T-helper 22 cell (primary cell): ENCODE data around the gene NPIPA1.
"Not testable (repeated sequence)": the region's sequence is repeated elsewhere in the genome, so short reads cannot be mapped to it uniquely, and the experiment has no call there.

Experiments used
- DNase-seq: peaks from one replicate; pipeline ENCODE4 v3.0.0-alpha.2; 2020; ENCODE audit warnings: low read depth

The NPIPA1 gene

DNA sequence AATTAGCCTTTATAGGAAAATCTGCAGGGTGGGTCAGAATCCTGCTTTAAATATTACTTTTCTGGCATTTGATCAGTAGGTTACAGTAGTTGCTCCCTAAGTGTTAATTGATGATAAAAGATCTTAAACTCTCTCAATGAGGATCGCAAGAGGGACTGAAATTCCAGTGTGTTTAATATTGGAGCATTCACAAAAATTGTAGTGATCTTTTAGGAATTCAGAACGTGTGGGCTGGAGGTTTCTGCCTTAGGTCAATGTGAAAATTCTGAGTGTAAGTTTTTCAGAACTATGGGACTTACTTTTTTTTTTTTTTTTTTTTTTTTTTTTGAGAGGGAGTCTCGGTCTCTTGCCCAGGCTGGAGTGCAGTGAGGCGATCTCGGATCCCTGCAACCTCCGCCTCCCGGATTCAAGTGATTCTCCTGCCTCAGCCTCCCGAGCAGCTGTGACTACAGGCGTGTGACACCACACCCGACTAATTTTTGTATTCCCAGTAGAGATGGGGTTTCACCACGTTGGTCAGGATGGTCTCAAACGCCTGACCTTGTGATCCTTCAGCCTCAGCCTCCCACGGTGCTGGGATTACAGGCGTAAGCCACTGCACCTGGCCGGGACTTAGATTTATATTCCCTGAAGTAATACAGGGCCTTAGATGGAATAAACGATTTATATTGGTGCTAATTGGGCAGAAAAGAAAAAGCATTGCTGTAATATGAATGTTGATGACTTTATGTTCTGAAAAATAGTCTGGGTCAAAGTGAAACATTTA, 39.9 kb downstream of the NPIPA1 start:
- not testable (repeated sequence) for DNase-seq

DNA sequence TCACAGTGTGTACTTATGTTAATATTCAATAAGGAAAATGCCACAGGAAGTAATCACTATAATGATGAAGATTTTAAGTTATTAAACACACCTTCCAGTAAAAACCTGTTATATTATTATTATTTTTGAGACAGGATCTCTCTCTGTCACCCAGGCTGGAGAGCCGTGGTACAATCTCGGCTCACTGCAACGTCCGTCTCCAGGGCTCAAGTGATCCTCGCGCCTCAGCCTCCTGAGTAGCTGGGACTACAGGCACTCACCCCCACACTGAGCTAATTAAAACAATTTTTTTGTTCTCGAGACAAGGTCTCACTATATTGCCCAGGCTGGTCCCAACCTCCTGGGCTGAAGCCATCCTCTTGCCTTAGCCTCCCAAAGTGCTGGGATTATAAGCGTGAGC, 41.0 kb downstream of the NPIPA1 start:
- not testable (repeated sequence) for DNase-seq

DNA sequence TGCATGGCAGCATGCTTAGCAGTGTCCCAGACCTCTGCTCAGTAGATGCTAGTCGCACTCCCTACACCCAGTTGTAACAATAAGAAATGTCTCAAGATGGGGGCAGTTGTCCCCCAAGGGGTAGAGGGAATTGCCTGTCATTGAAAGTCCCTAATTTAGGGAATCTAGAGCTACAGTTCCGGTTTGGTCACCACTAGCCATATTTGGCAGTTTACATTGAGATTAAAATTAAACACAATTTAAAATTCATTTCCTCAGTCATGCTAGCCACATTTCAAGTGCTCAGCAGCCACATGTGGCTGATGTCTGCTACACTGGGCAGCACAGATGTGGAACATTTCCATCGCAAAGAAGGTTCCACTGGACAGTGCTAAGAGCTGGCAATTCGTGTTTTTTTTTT, 41.7 kb downstream of the NPIPA1 start:
- DNase-seq = not testable (repeated sequence)

DNA sequence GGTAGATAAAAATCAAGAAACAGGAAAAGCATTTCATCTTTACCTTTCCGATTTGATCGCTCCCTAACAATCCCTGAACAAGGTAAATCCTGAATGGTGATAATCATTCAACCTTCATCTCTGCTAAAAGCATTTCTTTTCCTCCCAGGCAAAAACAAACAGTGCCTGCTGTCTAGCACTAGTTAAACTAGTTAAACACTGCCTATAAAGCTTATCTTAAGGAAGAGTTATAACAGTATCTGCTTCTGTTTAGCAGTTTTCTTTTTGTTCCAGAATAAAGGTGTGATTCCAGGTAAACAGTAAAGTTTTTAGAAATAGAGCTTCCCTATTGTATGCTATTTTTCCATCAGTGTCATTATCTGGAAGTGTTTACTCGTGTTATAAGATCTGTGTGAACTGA, 44.0 kb downstream of the NPIPA1 start:
- DNase-seq = not testable (repeated sequence)

DNA sequence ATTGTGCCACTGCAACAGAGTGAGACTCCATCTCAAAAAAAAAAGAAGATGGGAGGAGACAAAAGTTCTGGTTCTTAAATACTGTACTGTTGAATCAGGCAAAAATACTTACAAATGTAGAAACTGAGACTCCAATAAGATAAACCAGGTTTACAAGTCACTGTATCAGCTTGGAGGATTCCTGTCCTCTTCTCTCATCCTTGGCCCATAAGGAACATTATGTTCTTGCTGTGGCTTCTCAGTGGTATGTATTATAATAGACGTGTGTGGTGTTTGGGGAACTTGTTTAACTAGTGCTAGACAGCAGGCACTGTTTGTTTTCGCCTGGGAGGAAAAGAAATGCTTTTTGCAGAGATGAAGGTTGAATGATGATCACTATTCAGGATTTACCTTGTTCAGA, 45.3 kb downstream of the NPIPA1 start:
- not testable (repeated sequence) for DNase-seq

DNA sequence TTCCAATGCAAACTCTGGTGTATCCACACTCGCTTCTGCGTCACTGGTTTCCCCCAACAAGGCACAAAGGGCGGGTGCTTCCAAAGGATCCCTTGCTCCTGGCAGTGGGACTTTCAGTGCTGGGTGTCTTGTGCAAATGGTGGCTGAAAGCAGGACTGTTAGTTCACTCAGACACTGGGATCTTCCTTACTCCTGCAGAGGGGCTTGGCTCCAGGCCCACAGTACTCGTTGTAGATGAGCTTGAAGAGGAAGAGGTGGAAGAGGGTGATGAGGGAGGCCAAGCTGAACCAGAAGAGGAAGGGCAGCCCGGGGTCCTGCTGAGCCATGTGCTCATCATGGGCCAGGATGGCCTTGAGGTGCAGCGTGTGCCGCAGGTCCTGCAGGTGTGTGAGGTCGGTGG, 50.8 kb downstream of the NPIPA1 start:
- DNase-seq = not testable (repeated sequence)

DNA sequence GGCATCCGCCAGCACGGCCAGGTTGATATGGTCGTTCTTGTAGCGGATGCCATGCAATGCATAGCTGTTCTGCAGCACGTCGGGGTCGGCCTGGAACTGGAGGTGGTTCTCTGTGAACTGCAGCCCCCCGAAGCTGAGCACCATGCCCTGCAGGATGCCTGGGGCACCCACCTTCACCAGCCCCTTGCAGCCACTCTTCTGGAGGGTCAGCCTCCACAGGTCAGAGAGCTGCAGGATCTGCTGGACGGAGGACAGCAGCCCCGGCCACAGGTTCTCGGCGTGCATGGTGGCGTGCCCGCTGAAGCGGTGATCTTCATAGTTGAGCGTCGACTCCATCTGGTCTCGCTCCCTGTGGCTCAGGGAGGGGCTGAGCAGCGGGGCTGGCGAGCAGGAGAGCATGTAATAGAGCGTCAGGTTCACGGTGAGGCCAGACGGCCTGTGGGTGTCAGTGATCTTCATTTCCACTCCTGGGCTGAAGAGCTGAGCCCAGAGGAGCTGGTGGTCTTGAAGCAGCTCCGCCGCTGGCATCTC, 51.5 kb downstream of the NPIPA1 start:
- DNase-seq = not testable (repeated sequence)

DNA sequence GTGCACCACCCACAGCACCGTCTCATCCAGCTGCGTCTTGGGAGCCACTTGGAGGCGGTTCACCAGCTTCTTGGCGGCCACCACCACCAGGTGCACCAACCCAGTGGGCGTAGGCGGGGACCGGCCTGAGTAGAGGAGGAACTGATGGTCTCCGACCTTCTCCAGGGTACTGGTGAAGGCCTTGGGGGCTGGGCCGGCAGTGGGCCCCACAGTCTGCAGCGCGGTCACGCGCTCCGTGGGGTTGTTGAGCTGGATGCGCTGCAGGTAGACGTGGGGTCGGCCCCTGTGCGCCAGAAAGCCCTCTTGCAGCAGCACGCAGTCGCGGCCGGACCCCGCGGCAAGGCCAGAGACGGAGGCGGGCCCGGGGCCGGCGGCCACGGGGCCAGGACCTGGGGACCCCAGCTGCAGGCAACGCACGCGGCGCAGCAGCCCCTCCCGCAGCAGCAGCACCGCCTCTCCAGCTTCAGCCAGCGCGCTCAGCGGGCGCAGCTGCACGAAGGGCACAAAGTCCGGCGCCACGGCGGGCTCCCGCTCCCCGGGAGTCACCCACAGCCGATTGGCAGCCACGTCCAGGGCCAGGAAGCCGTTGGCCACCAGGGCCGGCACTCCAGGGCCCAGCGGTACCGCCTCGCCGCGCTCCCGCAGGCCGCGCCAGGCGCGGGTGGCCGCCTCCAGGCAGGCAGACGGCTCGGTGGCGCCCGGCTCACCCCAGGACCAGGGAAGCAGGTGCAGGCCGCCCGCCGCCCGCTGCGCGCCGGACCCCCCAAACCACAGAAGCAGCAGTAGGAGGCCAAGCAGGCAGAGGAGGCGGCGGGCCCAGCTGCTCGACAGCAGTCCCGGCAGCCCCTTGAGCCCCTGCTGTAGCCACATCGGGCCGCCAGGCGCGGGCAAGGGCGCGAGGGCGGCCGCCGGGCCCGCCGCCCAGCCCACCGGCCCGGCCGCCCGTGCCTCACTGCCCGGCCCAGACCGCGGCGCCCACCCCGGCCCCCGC, 52.3 kb downstream of the NPIPA1 start:
- DNase-seq = not testable (repeated sequence)

DNA sequence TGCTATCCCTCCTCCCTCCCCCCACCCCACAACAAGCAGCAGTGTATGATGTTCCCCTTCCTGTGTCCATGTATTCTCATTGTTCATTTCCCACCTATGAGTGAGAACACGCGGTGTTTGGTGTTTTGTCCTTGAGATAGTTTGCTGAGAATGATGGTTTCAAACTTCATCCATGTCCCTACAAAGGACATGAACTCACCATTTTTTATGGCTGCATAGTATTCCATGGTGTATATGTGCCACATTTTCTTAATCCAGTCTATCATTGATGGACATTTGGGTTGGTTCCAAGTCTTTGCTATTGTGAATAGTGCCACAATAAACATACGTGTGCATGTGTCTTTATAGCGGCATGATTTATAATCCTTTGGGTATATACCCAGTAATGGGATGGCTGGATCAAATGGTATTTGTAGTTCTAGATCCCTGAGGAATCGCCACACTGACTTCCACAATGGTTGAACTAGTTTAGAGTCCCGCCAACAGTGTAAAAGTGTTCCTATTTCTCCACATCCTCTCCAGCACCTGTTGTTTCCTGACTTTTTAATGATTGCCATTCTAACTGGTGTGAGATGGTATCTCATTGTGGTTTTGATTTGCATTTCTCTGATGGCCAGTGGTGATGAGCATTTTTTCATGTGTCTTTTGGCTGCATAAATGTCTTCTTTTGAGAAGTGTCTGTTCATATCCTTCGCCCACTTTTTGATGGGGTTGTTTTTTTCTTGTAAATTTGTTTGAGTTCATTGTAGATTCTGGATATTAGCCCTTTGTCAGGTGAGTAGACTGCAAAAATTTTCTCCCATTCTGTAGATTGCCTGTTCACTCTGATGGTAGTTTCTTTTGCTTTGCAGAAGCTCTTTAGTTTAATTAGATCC, 56.3 kb downstream of the NPIPA1 start:
- not testable (repeated sequence) for DNase-seq

DNA sequence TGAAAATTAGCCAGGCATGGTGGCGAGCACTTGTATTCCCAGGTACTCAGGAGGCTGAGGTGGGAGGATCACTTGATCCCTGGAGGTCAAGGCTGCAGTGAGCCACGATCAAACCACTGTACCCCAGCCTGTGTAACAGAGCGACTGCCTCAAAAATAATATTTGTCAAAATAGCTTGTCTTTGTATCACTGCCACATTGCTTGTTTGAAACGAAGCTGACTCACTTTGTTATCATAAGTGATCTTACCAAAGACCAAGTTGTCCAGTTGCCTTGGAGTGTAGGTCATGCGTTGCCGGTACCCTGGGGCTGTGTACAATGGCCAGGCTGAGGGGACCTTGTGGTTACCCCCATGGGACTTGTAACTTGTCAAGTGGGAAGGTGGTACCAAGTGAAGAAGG, 59.5 kb downstream of the NPIPA1 start:
- DNase-seq = not testable (repeated sequence)

DNA sequence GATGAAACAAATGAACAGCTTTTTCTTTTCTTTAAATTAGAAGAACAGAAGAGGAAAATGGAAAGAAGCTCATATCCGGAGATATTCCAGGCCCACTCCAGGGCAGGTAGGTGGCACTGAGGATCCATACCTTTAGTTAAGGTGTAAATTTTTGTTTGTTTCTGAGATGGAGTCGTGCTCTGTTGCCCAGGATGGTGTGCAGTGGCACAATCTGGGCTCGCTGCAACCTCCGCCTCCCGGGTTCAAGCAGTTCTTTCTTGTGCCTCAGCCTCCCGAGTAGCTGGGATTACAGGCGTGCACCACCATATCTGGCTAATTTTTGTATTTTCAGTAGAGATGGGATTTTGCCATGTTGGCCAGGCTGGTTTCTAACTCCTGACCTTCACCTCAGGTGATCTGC, 61.1 kb downstream of the NPIPA1 start:
- DNase-seq = not testable (repeated sequence)

DNA sequence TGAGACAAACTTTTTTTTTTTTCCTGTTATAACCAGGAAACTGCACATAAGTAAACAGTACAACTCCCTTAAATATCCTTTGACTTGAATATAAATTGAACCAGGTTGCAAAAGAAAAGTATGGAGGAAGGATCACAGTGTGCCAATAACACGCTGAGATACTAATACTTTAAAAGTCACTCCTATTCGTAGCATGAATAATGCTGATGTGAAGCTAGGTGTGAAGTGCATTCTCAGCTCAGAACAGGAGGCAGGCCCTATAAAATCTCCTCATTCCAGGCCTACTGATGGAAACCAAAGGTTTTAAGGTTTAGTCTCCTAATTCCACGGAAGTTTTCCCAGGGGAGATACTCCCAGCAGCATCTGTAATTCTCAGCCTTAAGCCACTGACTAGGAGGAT, 62.6 kb downstream of the NPIPA1 start:
- DNase-seq = not testable (repeated sequence)
